ENCODE measurements around the gene CHRNA3.

DNA sequence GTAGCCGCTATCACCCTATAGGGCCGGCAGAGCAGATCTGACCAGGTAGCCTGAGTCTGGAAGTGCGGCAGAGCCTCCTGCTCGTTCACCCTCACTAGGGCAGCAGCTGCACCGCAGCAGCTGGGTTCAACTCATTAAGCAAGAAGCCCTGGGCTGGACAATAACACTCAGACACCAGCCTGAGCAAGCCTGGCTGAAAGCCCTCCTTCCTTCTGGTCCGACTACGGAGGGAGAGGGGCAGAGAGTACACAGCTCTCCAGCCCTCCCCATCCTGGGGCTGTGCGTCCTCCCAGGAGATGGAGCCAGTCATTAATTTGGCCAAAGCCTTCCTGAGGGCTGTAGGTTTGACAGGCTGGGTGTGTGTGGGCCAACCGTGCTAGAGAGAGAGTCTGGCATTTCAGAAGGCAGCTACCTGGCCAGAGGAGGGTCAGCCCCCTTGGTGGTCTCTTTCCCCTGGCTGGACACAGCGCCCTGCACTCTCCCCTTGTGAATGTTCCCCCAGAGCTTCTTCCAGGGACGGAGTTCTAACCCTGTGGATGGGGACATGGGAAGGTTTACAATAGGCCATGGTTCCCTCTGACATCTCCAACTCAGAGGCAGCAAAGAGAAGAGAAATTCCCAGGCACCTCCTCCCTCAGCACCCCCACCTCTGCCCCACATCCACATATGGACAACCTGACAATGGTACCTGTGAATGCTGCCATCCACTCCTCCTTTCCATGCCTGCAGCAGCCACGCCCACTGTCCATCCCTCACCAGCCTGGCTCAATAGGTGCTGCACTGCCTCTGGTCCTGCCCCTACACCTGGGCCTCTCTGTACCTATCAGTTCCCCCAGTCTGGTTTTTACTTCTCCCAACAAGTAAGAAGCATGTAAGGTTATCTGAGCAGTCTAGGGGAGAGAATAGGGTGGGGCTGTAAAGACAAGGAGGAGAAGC, 13.7 kb upstream of the CHRNA3 start:
- TF ChIP-seq, protein P1, sequence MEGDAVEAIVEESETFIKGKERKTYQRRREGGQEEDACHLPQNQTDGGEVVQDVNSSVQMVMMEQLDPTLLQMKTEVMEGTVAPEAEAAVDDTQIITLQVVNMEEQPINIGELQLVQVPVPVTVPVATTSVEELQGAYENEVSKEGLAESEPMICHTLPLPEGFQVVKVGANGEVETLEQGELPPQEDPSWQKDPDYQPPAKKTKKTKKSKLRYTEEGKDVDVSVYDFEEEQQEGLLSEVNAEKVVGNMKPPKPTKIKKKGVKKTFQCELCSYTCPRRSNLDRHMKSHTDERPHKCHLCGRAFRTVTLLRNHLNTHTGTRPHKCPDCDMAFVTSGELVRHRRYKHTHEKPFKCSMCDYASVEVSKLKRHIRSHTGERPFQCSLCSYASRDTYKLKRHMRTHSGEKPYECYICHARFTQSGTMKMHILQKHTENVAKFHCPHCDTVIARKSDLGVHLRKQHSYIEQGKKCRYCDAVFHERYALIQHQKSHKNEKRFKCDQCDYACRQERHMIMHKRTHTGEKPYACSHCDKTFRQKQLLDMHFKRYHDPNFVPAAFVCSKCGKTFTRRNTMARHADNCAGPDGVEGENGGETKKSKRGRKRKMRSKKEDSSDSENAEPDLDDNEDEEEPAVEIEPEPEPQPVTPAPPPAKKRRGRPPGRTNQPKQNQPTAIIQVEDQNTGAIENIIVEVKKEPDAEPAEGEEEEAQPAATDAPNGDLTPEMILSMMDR (IDR thresholded peaks at IDR 0.05; ENCODE audit: low read length), result no peak
- TF ChIP-seq EZH2phosphoT487 (IDR thresholded peaks at IDR 0.05; ENCODE audit: low read length), result no peak
- TF ChIP-seq EZH2 (optimal IDR thresholded peaks at IDR 0.05; ENCODE audit: low read depth, low read length), result no peak
